22Rv1 (cell line): ENCODE results near the gene KIAA0586.
"Not testable (repeated sequence)": the region's sequence is repeated elsewhere in the genome, so short reads cannot be mapped to it uniquely, and the experiment has no call there.

Experiments used
- H3K27ac ChIP-seq: fragments of 450-650 bp; 2 replicates; pipeline ENCODE4 v1.5.1; 2017
- ZFX ChIP-seq: fragments of 450-650 bp; IDR thresholded peaks from 2 replicates; pipeline ENCODE4 v1.6.1; 2017; ENCODE audit warnings: antibody characterized with exemption, borderline replicate concordance
- TF ChIP-seq, protein P1 (sequence below): fragments of 450-650 bp; IDR thresholded peaks from 2 replicates; pipeline ENCODE4 v1.5.1; 2017; ENCODE audit warnings: mild to moderate bottlenecking

Gene KIAA0586

DNA sequence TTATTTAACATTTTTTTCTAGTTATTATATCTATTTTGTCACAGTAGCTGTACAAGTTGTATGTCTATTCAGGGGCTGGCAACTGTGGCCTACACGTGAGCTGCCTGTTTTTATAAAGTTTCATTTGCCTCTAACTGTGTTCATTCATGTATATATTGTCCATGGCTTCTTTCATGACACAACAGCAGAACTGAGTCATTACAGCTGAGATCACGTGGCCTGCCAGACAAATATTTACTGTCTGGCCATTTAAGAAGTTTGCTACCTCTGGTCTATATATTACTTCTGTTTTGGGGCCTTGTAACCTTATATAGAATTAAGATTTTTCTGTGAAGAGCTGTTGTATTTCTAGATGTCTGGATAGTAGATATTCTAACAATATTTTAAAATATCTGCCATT, 37.9 kb downstream of the KIAA0586 start:
- TF ChIP-seq, protein P1, sequence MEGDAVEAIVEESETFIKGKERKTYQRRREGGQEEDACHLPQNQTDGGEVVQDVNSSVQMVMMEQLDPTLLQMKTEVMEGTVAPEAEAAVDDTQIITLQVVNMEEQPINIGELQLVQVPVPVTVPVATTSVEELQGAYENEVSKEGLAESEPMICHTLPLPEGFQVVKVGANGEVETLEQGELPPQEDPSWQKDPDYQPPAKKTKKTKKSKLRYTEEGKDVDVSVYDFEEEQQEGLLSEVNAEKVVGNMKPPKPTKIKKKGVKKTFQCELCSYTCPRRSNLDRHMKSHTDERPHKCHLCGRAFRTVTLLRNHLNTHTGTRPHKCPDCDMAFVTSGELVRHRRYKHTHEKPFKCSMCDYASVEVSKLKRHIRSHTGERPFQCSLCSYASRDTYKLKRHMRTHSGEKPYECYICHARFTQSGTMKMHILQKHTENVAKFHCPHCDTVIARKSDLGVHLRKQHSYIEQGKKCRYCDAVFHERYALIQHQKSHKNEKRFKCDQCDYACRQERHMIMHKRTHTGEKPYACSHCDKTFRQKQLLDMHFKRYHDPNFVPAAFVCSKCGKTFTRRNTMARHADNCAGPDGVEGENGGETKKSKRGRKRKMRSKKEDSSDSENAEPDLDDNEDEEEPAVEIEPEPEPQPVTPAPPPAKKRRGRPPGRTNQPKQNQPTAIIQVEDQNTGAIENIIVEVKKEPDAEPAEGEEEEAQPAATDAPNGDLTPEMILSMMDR, result no peak
- TF ChIP-seq ZFX, result no peak
- no peak overlapping the region for H3K27ac ChIP-seq

DNA sequence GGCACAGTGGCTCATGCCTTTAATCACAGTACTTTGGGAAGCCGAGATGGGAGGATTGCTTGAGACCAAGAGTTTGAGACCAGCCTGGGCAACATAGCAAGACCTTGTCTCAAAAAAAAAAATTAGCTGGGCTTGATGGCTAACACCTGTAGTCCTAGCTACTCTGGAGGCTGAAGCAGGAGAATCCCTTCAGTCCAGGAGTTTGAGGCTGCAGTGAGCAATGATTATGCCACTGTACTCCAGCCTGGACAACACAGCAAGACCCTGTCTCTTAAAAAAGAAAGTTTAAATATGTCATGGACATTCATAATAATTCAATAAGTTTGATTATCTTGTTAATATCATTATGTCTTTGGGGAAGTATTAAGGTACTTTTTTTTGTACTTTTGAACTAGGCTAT, 38.9 kb downstream of the KIAA0586 start:
- TF ChIP-seq, protein P1, result no peak
- TF ChIP-seq ZFX, result no peak
- H3K27ac ChIP-seq, result no peak overlapping the region

DNA sequence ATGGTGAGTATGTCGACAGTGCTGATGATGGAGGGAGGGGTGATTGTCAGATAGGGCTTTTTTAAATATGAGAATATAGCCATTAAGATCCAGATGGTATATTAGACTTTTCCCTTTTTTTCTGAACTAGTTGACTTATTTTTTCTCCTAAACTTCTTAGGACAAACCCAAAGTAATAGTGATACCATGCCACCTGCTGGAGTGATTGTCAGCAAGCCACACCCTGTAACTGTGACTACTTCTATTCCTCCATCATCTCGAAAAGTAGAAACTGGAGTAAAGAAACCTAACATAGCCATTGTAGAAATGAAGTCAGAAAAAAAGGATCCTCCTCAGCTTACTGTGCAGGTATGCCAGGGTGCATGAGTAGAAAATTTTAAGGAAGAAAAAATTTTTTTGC, 40.1 kb downstream of the KIAA0586 start:
- no peak overlapping the region for H3K27ac ChIP-seq
- TF ChIP-seq, protein P1, result 0 out of 2 replicates have a peak, but pooled peaks have one; percentile 12
- no peak for TF ChIP-seq ZFX

DNA sequence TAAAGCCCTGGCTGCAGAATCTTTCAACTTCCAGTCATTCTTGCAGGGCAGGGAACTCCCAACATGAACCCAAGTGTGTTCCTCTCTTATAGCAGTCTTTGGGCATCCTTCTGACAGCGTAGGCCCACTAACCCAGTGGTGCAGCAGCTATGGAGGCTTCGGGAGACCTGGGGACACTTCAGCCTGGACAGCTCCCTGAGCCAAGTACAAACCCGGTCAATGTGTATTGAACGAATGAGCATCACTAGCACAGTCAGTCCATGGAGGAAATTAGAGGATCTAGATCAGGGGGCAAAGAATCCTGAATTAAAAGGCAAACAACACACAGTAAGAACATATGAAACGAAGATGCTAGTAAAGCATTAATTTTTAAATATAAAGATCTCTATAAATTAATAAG, 41.8 kb downstream of the KIAA0586 start:
- H3K27ac ChIP-seq, result no peak overlapping the region
- TF ChIP-seq, protein P1, result no peak
- no peak for TF ChIP-seq ZFX

DNA sequence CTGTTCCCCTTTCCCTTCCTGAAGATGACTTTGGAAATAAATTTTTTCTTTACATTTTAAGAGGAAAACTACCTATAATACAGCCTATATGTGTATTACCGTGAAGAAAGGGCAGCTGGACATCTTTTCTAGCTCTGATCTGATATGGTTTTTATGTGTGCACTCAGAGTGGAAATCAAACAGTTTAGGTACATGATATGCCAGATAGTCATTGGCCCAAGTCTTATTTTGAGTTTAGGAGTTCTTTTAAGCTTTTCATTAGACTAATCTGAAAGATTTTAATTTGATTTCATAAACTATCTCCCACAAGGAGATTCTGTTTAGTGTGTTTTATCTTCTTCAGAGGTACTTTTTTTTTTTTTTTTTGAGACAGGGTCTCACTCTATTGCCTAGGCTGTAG, 48.8 kb downstream of the KIAA0586 start:
- no peak overlapping the region for H3K27ac ChIP-seq
- TF ChIP-seq, protein P1, result no peak
- TF ChIP-seq ZFX, result no peak

DNA sequence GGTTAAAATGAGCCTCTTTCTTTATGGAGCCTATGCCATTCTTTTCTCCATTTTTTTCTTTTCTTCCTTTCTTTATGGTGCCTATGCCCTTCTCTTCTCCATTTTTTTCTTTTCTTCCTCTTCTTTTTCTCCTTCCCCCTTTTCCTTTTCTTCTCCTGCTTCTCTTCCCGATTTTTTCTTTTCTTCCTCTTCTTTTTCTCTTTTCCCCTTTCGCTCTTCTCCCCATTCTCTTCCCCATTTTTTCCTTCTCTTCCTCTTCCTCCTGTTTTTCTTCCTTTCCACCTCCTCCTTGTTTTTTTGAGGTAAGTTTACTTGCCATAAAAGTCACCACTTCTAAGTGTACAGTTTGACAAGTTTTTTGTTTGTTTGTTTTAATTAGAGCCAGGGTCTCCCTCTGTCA, 50.1 kb downstream of the KIAA0586 start:
- TF ChIP-seq, protein P1, result no peak
- no peak overlapping the region for H3K27ac ChIP-seq

DNA sequence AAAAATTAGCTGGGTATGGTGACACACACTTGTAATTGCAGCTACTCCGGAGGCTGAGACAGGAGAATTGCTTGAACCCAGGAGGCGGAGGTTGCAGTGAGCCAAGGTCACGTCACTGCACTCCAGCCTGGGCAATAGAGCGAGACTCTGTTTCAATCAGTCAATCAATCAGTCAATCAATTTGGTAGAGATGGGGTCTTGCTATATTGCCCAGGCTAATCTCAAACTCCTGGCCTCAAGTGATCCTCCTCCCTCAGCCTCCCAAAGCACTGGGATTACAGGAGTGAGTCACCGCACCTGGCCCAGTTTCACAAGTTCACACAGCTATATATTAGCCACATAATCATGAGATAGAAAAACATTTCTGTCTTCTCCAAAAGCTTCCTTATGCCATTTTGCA, 50.8 kb downstream of the KIAA0586 start:
- H3K27ac ChIP-seq, result not testable (repeated sequence)

DNA sequence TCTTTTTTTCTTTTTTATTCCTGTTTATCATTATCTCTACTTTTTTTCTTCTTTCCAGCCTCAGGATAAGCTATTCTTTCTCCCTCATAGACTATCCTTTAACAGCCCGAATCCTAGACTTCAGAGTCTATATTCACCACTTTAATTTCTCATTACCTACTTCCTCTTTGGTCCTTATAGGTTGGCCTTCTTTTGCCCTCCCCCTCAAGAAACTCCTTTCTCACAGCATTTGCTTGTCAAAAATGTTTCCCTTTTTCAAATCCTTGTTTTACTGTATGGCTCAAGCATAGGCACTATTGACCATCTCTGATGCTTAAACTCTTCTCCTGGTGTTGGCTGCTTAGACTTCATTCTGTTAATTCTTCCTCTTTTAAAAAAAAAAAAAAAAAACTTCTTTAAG, 52.5 kb downstream of the KIAA0586 start:
- TF ChIP-seq, protein P1, result no peak
- TF ChIP-seq ZFX, result no peak
- no peak overlapping the region for H3K27ac ChIP-seq
